Esophagus (tissue), 2 donors: ENCODE measurements around the gene PPP1R3G. TPM values are rescaled to one million over a fixed set of nuclear protein-coding genes. Genes with fewer than 3 reads are reported as not detected.

ENCODE experiments used
- H3K27ac ChIP-seq, 2 donors: one replicate each; pipeline ENCODE4 v1.5.1; 2013; ENCODE audit warnings: low read depth in 2 of 2, mild to moderate bottlenecking in 2 of 2, inconsistent platforms in 1 of 2, low read length in 1 of 2, moderate library complexity in 1 of 2
- H3K27me3 ChIP-seq, 2 donors: one replicate each; pipeline ENCODE4 v1.6.1; 2013; ENCODE audit warnings: low read length in 2 of 2, control low read depth in 1 of 2, mild to moderate bottlenecking in 1 of 2; ENCODE audit not compliant: insufficient read depth in 2 of 2, control insufficient read depth in 1 of 2
- H3K36me3 ChIP-seq, 2 donors: one replicate each; pipeline ENCODE4 v1.6.1; 2013; ENCODE audit warnings: low read length in 1 of 2; ENCODE audit not compliant: control insufficient read depth in 2 of 2, insufficient read depth in 2 of 2
- H3K4me1 ChIP-seq, 2 donors: one replicate each; pipeline ENCODE4 v1.6.1; 2013; ENCODE audit warnings: low read length in 1 of 2; ENCODE audit not compliant: control insufficient read depth in 2 of 2, insufficient read depth in 2 of 2
- H3K4me3 ChIP-seq, 2 donors: one replicate each; pipeline ENCODE4 v1.5.1; 2013; ENCODE audit warnings: low read length in 2 of 2, mild to moderate bottlenecking in 2 of 2, low read depth in 1 of 2, moderate library complexity in 1 of 2
- H3K9me3 ChIP-seq, 2 donors: one replicate each; pipeline ENCODE4 v1.6.1; 2013; ENCODE audit warnings: mild to moderate bottlenecking in 2 of 2, low read depth in 1 of 2, low read length in 1 of 2, moderate library complexity in 1 of 2; ENCODE audit not compliant: control insufficient read depth in 2 of 2, insufficient read depth in 1 of 2
- WGBS, 2 donors: extraction: QIAGEN DNeasy Blood & Tissue Kit; methylation state at CpG; one replicate each; pipeline ENCODE4 v1.1.7; 2013; 5-methylcytosine and 5-hydroxymethylcytosine counted together
- polyA plus RNA-seq, 2 donors: library from polyadenylated mRNA; stranded (reverse); fragments of 200-250 nt; gene quantifications; one replicate each; pipeline ENCODE4 v1.2.3, GENCODE V29; 2013
- donor health status: healthy with polysubstance abuse.
- donor health status: Bipolar disorder and iron deficiency.

PPP1R3G gene
- polyA plus RNA-seq, 2 donors, result 0.92 to 2.2 TPM

- 77 to 92% methylated on average over 3 of the region's 3 CpGs for WGBS, 2 donors
- Histone ChIP-seq H3K4me3 (no peak overlapping the region), H3K27ac (no peak overlapping the region), H3K9me3 (no peaks in the 10 kb centered on the region), H3K4me1 (no peaks in the 10 kb centered on the region), H3K27me3 (no peaks in the 10 kb centered on the region), H3K36me3 (no peaks in the 10 kb centered on the region)
Observed at GRCh38 chr6:5099537-5099936, 14.4 kb downstream of the PPP1R3G start.

- H3K4me1 ChIP-seq, result no peaks in the 10 kb centered on the region
- H3K27ac ChIP-seq, result no peak overlapping the region
- 94 to 97% methylated on average over 7 of the region's 7 CpGs for WGBS, 2 donors
Observed at GRCh38 chr6:5100806-5101205, 15.7 kb downstream of the PPP1R3G start.

GRCh38 chr6:5102267-5102970 is 17.3 kb downstream of the PPP1R3G start:
- H3K36me3 ChIP-seq, result no peaks in the 10 kb centered on the region
- 87 to 89% methylated on average over 8 of the region's 8 CpGs for WGBS, 2 donors
- H3K27me3 ChIP-seq, result no peaks in the 10 kb centered on the region
- H3K9me3 ChIP-seq, result no peaks in the 10 kb centered on the region
- no peak overlapping the region for H3K27ac ChIP-seq
- H3K4me1 ChIP-seq, result no peaks in the 10 kb centered on the region
- H3K4me3 ChIP-seq, result no peak overlapping the region

More at GRCh38 chr6:5100806-5101205, 15.7 kb downstream of the PPP1R3G start:
- H3K27me3 ChIP-seq, result no peaks in the 10 kb centered on the region
- no peaks in the 10 kb centered on the region for H3K9me3 ChIP-seq
- H3K4me3 ChIP-seq, result no peak overlapping the region
- no peaks in the 10 kb centered on the region for H3K36me3 ChIP-seq

- H3K27ac ChIP-seq, result no peak overlapping the region
- no peaks in the 10 kb centered on the region for H3K27me3 ChIP-seq
- 86 to 87% methylated on average over 8 of the region's 8 CpGs for WGBS, 2 donors
- H3K9me3 ChIP-seq, result no peaks in the 10 kb centered on the region
- H3K4me1 ChIP-seq, result no peaks in the 10 kb centered on the region
- H3K4me3 ChIP-seq, result no peak overlapping the region
- H3K36me3 ChIP-seq, result no peaks in the 10 kb centered on the region
Observed at GRCh38 chr6:5103250-5103649, 18.1 kb downstream of the PPP1R3G start.

- Histone ChIP-seq H3K4me1 (peaks cover 2 to 3% of the 10 kb centered on the region in 2 donors), H3K4me3 (no peak overlapping the region), H3K27me3 (no peaks in the 10 kb centered on the region), H3K9me3 (no peaks in the 10 kb centered on the region), H3K36me3 (no peaks in the 10 kb centered on the region), H3K27ac (no peak overlapping the region)
- 92 to 94% methylated on average over 6 of the region's 6 CpGs for WGBS, 2 donors
Observed at GRCh38 chr6:5104667-5105066, 19.5 kb downstream of the PPP1R3G start.

- 96 to 98% methylated on average over 10 of the region's 10 CpGs for WGBS, 2 donors
- Histone ChIP-seq H3K4me1 (peaks cover 2 to 3% of the 10 kb centered on the region in 2 donors), H3K9me3 (no peaks in the 10 kb centered on the region), H3K27ac (no peak overlapping the region), H3K27me3 (no peaks in the 10 kb centered on the region), H3K36me3 (no peaks in the 10 kb centered on the region), H3K4me3 (no peak overlapping the region)
Observed at GRCh38 chr6:5105146-5105545, 20.0 kb downstream of the PPP1R3G start.

GRCh38 chr6:5107341-5107740 is 22.2 kb downstream of the PPP1R3G start:
- Histone ChIP-seq H3K27ac (no peak overlapping the region), H3K36me3 (no peaks in the 10 kb centered on the region), H3K4me1 (peaks cover 3 to 6% of the 10 kb centered on the region in 2 donors), H3K27me3 (no peaks in the 10 kb centered on the region), H3K9me3 (no peaks in the 10 kb centered on the region), H3K4me3 (no peak overlapping the region)
- 79 to 81% methylated on average over 10 of the region's 10 CpGs for WGBS, 2 donors

GRCh38 chr6:5108068-5108467 is 22.9 kb downstream of the PPP1R3G start:
- H3K27ac ChIP-seq, result no peak overlapping the region

GRCh38 chr6:5108536-5109150 is 23.5 kb downstream of the PPP1R3G start:
- Histone ChIP-seq H3K36me3 (no peaks in the 10 kb centered on the region), H3K27ac (no peak overlapping the region), H3K27me3 (no peaks in the 10 kb centered on the region), H3K9me3 (no peaks in the 10 kb centered on the region), H3K4me1 (peaks cover 3 to 8% of the 10 kb centered on the region in 2 donors), H3K4me3 (no peak overlapping the region)
- 79 to 81% methylated on average over 6 of the region's 6 CpGs for WGBS, 2 donors

More at GRCh38 chr6:5108068-5108467, 22.9 kb downstream of the PPP1R3G start:
- Histone ChIP-seq H3K4me1 (peaks cover 3 to 8% of the 10 kb centered on the region in 2 donors), H3K27me3 (no peaks in the 10 kb centered on the region), H3K4me3 (no peak overlapping the region), H3K36me3 (no peaks in the 10 kb centered on the region), H3K9me3 (no peaks in the 10 kb centered on the region)
- WGBS, 2 donors, result 79 to 91% methylated on average over 9 of the region's 9 CpGs

GRCh38 chr6:5109436-5109835 is 24.3 kb downstream of the PPP1R3G start:
- no peak overlapping the region for H3K4me3 ChIP-seq
- H3K27ac ChIP-seq, result no peak overlapping the region
- H3K4me1 ChIP-seq, result peaks cover 3 to 8% of the 10 kb centered on the region in 2 donors
- H3K36me3 ChIP-seq, result no peaks in the 10 kb centered on the region
- WGBS, 2 donors, result 93 to 94% methylated on average over 10 of the region's 10 CpGs
- H3K27me3 ChIP-seq, result no peaks in the 10 kb centered on the region
- no peaks in the 10 kb centered on the region for H3K9me3 ChIP-seq
